ENCODE data around the gene CLDN9.
A peak's percentile ranks its signal among the peaks of the same experiment; 100 is the strongest.
"Not testable (repeated sequence)": the region's sequence is repeated elsewhere in the genome, so short reads cannot be mapped to it uniquely, and the experiment has no call there.

Gene CLDN9

DNA sequence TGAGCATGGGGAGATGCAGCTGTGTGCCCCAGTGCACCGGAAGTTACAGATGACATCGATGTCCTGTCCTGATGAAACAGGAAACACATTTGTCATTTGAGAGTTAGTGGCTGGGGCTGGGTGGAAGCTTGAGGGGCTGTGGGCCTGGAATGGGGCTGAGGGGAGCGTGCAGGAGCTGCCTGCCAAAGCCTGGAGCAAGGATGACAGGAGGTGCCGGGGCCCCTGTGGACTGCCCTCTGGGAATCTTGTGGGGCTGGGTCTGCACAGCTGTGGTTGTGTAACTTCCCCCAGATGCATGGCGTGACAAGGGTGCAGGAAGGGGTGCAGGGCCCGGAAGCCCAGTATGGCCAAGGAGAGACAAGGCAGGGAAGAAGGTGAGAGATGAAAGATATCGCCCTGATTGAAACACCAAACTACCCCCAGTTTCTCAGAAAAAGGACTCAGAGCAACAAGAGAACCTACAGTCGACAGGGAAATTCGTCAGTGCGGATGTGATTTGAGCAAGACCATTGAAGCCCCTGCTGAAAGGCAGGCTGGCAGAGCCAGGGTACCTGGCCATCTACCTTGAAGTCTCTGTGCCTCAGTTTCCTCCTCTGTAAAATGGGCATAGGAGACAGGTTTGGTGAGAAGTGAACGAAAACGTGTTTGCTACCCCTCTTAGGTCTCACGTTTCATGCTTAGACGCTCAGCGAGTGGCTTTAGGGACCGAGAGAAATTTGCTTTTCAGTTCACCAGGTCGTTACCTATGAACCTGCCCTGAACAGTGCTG lies 42.4 kb downstream of the CLDN9 start:
- peak overlapping the region; percentile 42 for H3K9ac ChIP-seq (ENCODE audit: insufficient read length, low read depth)

DNA sequence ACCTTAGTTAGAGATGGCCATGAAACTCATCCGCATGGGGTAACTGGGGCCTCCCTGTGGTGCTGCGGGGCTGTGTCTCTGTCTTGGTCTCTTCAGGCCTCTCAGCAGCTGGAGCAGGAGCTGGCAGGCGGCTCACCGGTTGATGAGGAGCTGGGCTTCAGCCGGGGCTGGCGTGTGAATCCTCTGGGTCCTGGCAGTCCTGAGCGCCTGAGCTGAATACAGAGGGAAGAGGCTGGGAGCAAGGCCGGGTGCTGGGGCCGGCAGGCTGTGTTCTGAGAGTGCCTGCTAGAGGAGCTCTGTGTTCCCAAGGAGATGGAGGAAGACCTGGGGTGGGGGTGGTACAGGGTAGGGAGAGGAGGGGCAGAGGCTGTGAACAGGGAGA lies 43.0 kb downstream of the CLDN9 start:
- not testable (repeated sequence) for H3K4me3 ChIP-seq (ENCODE audit: insufficient read length, low read depth); H3K9me3 ChIP-seq (ENCODE audit: insufficient read depth, low read length); H3K9ac ChIP-seq (ENCODE audit: insufficient read length, low read depth); DNase-seq (ENCODE audit: low read depth, low spot score)
- peaks cover 10% of the 10 kb centered on the region for H3K27me3 ChIP-seq (ENCODE audit: insufficient read depth, insufficient read length)
- peaks cover 29% of the 10 kb centered on the region for H3K36me3 ChIP-seq (ENCODE audit: insufficient read depth, insufficient read length, low read length)
- peaks cover 18% of the 10 kb centered on the region for H3K4me1 ChIP-seq (ENCODE audit: insufficient read depth, insufficient read length)

More for the DNA sequence above, 42.4 kb downstream of the CLDN9 start:
- Histone ChIP-seq H3K9me3 (ENCODE audit: insufficient read depth, low read length) (no peaks in the 10 kb centered on the region), H3K4me3 (ENCODE audit: insufficient read length, low read depth) (no peak overlapping the region), H3K27me3 (ENCODE audit: insufficient read depth, insufficient read length) (peaks cover 6% of the 10 kb centered on the region), H3K4me1 (ENCODE audit: insufficient read depth, insufficient read length) (peaks cover 19% of the 10 kb centered on the region), H3K36me3 (ENCODE audit: insufficient read depth, insufficient read length, low read length) (peaks cover 29% of the 10 kb centered on the region)
- no peak for TF ChIP-seq SUZ12 (IDR thresholded peaks at IDR 0.05; ENCODE audit: extremely low read depth, insufficient read depth, insufficient read length)
- TF ChIP-seq ZNF274 (IDR thresholded peaks at IDR 0.05; ENCODE audit: low read depth, low read length): no peak
- no peak for TF ChIP-seq YY1 (IDR thresholded peaks at IDR 0.05; ENCODE audit: insufficient read depth, insufficient read length)
- no peak for DNase-seq (ENCODE audit: low read depth, low spot score)

DNA sequence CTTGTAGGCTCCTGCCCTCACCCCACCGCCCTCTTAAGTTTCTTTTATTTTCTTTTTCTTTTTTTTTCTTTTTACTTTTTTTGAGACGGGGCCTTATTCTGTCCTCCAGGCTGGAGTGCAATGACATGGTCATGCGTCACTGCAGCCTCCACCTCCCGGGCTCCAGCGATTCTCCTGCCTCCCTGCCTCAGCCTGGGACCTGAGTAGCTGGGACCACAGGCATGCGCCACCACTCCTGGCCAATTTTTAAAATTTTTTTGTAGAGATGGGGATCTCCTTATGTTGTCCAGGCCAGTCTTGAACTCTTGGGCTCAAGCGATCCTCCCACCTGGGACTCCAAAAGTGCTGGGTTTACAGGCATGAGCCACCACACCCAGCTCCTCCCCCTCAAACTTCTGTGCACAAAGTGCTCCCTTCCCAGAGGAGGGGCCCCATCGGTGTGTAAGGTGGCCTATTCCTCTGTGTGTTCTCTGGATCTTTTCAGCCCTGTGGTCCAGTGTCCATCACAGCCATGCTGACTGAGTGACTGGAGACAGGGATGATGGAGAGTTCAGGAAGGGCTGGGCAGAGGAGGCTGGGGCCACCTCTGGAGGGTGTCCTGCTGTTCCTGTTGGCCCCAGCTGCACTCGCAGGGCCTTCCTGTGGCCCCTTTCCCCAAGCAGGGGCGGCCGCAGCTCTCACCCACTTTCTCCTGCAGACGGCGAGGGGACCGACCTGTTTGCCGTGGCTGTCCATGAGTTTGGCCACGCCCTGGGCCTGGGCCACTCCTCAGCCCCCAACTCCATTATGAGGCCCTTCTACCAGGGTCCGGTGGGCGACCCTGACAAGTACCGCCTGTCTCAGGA lies 43.8 kb downstream of the CLDN9 start:
- peaks cover 29% of the 10 kb centered on the region for H3K36me3 ChIP-seq (ENCODE audit: insufficient read depth, insufficient read length, low read length)
- no peak overlapping the region for H3K9ac ChIP-seq (ENCODE audit: insufficient read length, low read depth)
- peaks cover 10% of the 10 kb centered on the region for H3K27me3 ChIP-seq (ENCODE audit: insufficient read depth, insufficient read length)
- no peak overlapping the region for H3K4me3 ChIP-seq (ENCODE audit: insufficient read length, low read depth)
- TF ChIP-seq YY1 (IDR thresholded peaks at IDR 0.05; ENCODE audit: insufficient read depth, insufficient read length) (no peak), SUZ12 (IDR thresholded peaks at IDR 0.05; ENCODE audit: extremely low read depth, insufficient read depth, insufficient read length) (no peak), ZNF274 (IDR thresholded peaks at IDR 0.05; ENCODE audit: low read depth, low read length) (no peak)
- no peak for DNase-seq (ENCODE audit: low read depth, low spot score)
- H3K4me1 ChIP-seq (ENCODE audit: insufficient read depth, insufficient read length): peaks cover 18% of the 10 kb centered on the region
- no peaks in the 10 kb centered on the region for H3K9me3 ChIP-seq (ENCODE audit: insufficient read depth, low read length)

DNA sequence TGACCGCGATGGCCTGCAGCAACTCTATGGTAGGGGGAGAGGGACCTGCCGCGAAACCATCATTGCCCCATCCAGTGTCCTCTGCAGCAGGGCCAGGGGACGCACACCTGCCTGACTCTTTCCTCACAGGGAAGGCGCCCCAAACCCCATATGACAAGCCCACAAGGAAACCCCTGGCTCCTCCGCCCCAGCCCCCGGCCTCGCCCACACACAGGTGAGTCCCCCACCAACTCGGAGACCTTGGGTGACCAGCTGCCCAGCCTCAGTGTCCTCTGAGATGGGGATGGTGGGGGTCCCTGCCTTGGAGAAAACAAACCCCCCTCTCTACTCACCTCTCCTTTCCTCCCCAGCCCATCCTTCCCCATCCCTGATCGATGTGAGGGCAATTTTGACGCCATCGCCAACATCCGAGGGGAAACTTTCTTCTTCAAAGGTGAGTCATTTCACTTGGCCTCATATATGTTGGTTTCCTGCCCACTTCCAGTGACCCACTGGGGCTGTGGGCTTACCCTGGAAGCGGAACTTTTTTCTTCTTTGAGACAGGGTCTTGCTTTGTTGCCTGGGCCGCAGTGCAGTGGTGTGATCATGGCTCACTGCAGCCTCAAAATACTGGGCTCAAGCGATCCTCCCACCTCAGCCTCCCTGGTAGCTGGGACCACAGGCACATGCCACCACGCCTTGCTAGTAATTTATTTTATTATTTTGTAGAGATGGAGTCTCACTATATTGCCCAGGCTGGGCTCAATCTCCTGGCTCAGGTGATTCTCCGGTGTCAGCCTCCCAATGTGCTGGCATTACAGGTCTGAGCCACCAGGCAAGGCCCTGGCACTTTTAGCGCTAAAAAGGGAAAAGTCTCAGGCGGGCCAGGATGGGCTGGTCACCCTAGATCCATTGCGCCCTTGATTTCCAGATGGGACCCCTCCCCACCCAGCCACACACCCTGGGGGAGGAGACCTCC lies 44.7 kb downstream of the CLDN9 start:
- H3K9ac ChIP-seq (ENCODE audit: insufficient read length, low read depth): no peak overlapping the region

DNA sequence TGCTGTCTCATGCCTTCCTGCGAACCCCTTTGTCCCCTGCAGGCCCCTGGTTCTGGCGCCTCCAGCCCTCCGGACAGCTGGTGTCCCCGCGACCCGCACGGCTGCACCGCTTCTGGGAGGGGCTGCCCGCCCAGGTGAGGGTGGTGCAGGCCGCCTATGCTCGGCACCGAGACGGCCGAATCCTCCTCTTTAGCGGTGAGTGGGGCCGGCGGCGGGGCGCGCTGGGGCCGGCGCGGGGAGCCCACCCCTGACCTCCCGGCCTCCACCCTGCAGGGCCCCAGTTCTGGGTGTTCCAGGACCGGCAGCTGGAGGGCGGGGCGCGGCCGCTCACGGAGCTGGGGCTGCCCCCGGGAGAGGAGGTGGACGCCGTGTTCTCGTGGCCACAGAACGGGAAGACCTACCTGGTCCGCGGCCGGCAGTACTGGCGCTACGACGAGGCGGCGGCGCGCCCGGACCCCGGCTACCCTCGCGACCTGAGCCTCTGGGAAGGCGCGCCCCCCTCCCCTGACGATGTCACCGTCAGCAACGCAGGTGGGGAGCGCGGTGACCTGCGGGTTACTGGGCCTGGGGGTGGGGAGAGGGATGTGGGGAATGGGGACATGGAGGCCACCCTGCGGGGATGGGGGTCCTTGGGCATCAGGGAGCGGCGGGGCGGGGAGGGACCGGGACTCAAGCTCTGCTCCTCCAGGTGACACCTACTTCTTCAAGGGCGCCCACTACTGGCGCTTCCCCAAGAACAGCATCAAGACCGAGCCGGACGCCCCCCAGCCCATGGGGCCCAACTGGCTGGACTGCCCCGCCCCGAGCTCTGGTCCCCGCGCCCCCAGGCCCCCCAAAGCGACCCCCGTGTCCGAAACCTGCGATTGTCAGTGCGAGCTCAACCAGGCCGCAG lies 45.7 kb downstream of the CLDN9 start:
- DNase-seq (ENCODE audit: low read depth, low spot score): peak; percentile 57
- Histone ChIP-seq H3K9me3 (ENCODE audit: insufficient read depth, low read length) (no peaks in the 10 kb centered on the region), H3K4me1 (ENCODE audit: insufficient read depth, insufficient read length) (peaks cover 16% of the 10 kb centered on the region), H3K4me3 (ENCODE audit: insufficient read length, low read depth) (peak overlapping the region; percentile 78), H3K9ac (ENCODE audit: insufficient read length, low read depth) (peak overlapping the region; percentile 85), H3K27me3 (ENCODE audit: insufficient read depth, insufficient read length) (peaks cover 10% of the 10 kb centered on the region), H3K36me3 (ENCODE audit: insufficient read depth, insufficient read length, low read length) (peaks cover 29% of the 10 kb centered on the region)
- TF ChIP-seq ZNF274 (IDR thresholded peaks at IDR 0.05; ENCODE audit: low read depth, low read length) (no peak), SUZ12 (IDR thresholded peaks at IDR 0.05; ENCODE audit: extremely low read depth, insufficient read depth, insufficient read length) (no peak), YY1 (IDR thresholded peaks at IDR 0.05; ENCODE audit: insufficient read depth, insufficient read length) (no peak)

More for the DNA sequence above, 44.7 kb downstream of the CLDN9 start:
- no peak for DNase-seq (ENCODE audit: low read depth, low spot score)
- peaks cover 29% of the 10 kb centered on the region for H3K36me3 ChIP-seq (ENCODE audit: insufficient read depth, insufficient read length, low read length)
- H3K9me3 ChIP-seq (ENCODE audit: insufficient read depth, low read length): no peaks in the 10 kb centered on the region
- H3K27me3 ChIP-seq (ENCODE audit: insufficient read depth, insufficient read length): peaks cover 10% of the 10 kb centered on the region
- peaks cover 18% of the 10 kb centered on the region for H3K4me1 ChIP-seq (ENCODE audit: insufficient read depth, insufficient read length)
- TF ChIP-seq ZNF274 (IDR thresholded peaks at IDR 0.05; ENCODE audit: low read depth, low read length): no peak
- no peak for TF ChIP-seq SUZ12 (IDR thresholded peaks at IDR 0.05; ENCODE audit: extremely low read depth, insufficient read depth, insufficient read length)
- no peak for TF ChIP-seq YY1 (IDR thresholded peaks at IDR 0.05; ENCODE audit: insufficient read depth, insufficient read length)
- H3K4me3 ChIP-seq (ENCODE audit: insufficient read length, low read depth): no peak overlapping the region

DNA sequence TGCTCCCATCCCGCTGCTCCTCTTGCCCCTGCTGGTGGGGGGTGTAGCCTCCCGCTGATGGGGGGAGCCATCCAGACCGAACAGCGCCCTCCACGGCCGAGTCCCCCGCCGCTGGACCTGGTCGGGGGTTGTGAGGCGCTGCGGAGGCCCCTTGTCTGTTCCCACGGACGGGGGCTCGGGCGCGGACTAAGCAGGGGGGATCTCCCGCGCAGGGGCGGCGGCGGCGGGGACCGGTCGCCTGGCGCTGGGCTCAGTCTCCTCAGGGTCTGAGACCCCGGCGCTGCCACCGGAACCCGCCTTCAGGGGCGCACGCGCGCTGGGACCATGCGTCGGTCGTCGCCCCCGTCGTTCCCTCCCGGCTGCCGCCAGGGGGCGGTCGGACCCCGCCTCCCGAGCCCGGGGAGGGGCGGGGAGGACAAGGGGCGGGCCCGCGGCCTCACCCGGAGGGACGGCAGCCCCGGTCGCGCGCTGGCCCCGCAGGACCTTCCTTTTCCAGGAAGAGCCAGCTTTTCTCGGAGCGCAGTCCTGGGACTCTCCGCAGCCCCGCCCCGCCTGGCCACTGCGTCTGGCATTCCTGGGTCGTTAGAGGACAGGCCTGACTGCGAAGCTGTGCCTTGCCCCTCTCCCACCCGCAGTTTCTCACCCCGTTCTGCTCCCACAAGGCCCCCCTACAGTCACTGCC lies 46.5 kb downstream of the CLDN9 start:
- Histone ChIP-seq H3K4me3 (ENCODE audit: insufficient read length, low read depth) (peak overlapping the region; percentile 78), H3K9ac (ENCODE audit: insufficient read length, low read depth) (peak overlapping the region; percentile 85), H3K36me3 (ENCODE audit: insufficient read depth, insufficient read length, low read length) (peaks cover 23% of the 10 kb centered on the region), H3K27me3 (ENCODE audit: insufficient read depth, insufficient read length) (peaks cover 10% of the 10 kb centered on the region), H3K9me3 (ENCODE audit: insufficient read depth, low read length) (no peaks in the 10 kb centered on the region), H3K4me1 (ENCODE audit: insufficient read depth, insufficient read length) (peaks cover 15% of the 10 kb centered on the region)
- DNase-seq (ENCODE audit: low read depth, low spot score): peak; percentile 85
- no peak for TF ChIP-seq YY1 (IDR thresholded peaks at IDR 0.05; ENCODE audit: insufficient read depth, insufficient read length)
- TF ChIP-seq SUZ12 (IDR thresholded peaks at IDR 0.05; ENCODE audit: extremely low read depth, insufficient read depth, insufficient read length): no peak
- TF ChIP-seq ZNF274 (IDR thresholded peaks at IDR 0.05; ENCODE audit: low read depth, low read length): no peak
